Measurements from ENCODE around the gene EXT2.

EXT2 gene

GRCh38 chr11:44269369-44270351 lies 174.2 kb downstream of the EXT2 start:
- TF ChIP-seq TCF4 (CRISPR knock-in tag; IDR thresholded peaks at IDR 0.05; ENCODE audit: borderline replicate concordance) = no peak
- no peak for TF ChIP-seq GLIS3 (CRISPR knock-in tag; IDR thresholded peaks at IDR 0.05)
- no peak for TF ChIP-seq POU6F1 (CRISPR knock-in tag; IDR thresholded peaks at IDR 0.05; ENCODE audit: borderline replicate concordance, low read depth)
- no peak for TF ChIP-seq ESRRG (CRISPR knock-in tag; IDR thresholded peaks at IDR 0.05)
- TF ChIP-seq CSDC2 (CRISPR knock-in tag; IDR thresholded peaks at IDR 0.05) = no peak
- TF ChIP-seq OSR1 (CRISPR knock-in tag; IDR thresholded peaks at IDR 0.05) = no peak
- no peak for TF ChIP-seq ISL1 (CRISPR knock-in tag; IDR thresholded peaks at IDR 0.05)
- no peak for TF ChIP-seq ZNF565 (CRISPR knock-in tag; conservative IDR thresholded peaks at IDR 0.05; ENCODE audit: low read depth)
- no peak for TF ChIP-seq CSRNP3 (CRISPR knock-in tag; IDR thresholded peaks at IDR 0.05)
- no peak for TF ChIP-seq PPARA (CRISPR knock-in tag; IDR thresholded peaks at IDR 0.05; ENCODE audit: borderline replicate concordance)
- no peak for TF ChIP-seq PATZ1 (CRISPR knock-in tag; IDR thresholded peaks at IDR 0.05; ENCODE audit: borderline replicate concordance)
- TF ChIP-seq CREB5 (CRISPR knock-in tag; IDR thresholded peaks at IDR 0.05; ENCODE audit: low read depth) = no peak
- no peak for TF ChIP-seq ZNF70 (CRISPR knock-in tag; IDR thresholded peaks at IDR 0.05)
- no peak for TF ChIP-seq ZFP30 (CRISPR knock-in tag; IDR thresholded peaks at IDR 0.05)
- TF ChIP-seq TSHZ2 (CRISPR knock-in tag; IDR thresholded peaks at IDR 0.05) = no peak
- TF ChIP-seq ZFP3 (CRISPR knock-in tag; IDR thresholded peaks at IDR 0.05) = no peak
- no peak for TF ChIP-seq SNAI2 (CRISPR knock-in tag; IDR thresholded peaks at IDR 0.05)
- no peak for TF ChIP-seq TOX (CRISPR knock-in tag; IDR thresholded peaks at IDR 0.05; ENCODE audit: borderline replicate concordance)
- ATAC-seq = no peak; the same call in 2 of the 3 replicates

GRCh38 chr11:44270403-44271273 lies 175.2 kb downstream of the EXT2 start:
- no peak for ATAC-seq
- TF ChIP-seq CREB5 (CRISPR knock-in tag; IDR thresholded peaks at IDR 0.05; ENCODE audit: low read depth) = no peak
- TF ChIP-seq PPARA (CRISPR knock-in tag; IDR thresholded peaks at IDR 0.05; ENCODE audit: borderline replicate concordance) = no peak
- TF ChIP-seq BACH2 (CRISPR knock-in tag; IDR thresholded peaks at IDR 0.05; ENCODE audit: borderline replicate concordance) = no peak
- TF ChIP-seq ARNTL (CRISPR knock-in tag; IDR thresholded peaks at IDR 0.05; ENCODE audit: borderline replicate concordance, low read depth) = no peak
- TF ChIP-seq SNAI2 (CRISPR knock-in tag; IDR thresholded peaks at IDR 0.05) = no peak
- TF ChIP-seq ZC3H10 (CRISPR knock-in tag; IDR thresholded peaks at IDR 0.05) = no peak
- TF ChIP-seq OSR1 (CRISPR knock-in tag; IDR thresholded peaks at IDR 0.05) = no peak
- no peak for TF ChIP-seq TOX (CRISPR knock-in tag; IDR thresholded peaks at IDR 0.05; ENCODE audit: borderline replicate concordance)
- no peak for TF ChIP-seq ZFP30 (CRISPR knock-in tag; IDR thresholded peaks at IDR 0.05)
- TF ChIP-seq GLIS3 (CRISPR knock-in tag; IDR thresholded peaks at IDR 0.05) = no peak
- TF ChIP-seq ZNF8 (CRISPR knock-in tag; IDR thresholded peaks at IDR 0.05) = no peak
- TF ChIP-seq POU6F1 (CRISPR knock-in tag; IDR thresholded peaks at IDR 0.05; ENCODE audit: borderline replicate concordance, low read depth) = no peak
- TF ChIP-seq ESRRG (CRISPR knock-in tag; IDR thresholded peaks at IDR 0.05) = no peak
- no peak for TF ChIP-seq ZFP3 (CRISPR knock-in tag; IDR thresholded peaks at IDR 0.05)
- no peak for TF ChIP-seq ZNF565 (CRISPR knock-in tag; conservative IDR thresholded peaks at IDR 0.05; ENCODE audit: low read depth)
